ENCODE measurements around the gene PACC1.

Gene PACC1

DNA sequence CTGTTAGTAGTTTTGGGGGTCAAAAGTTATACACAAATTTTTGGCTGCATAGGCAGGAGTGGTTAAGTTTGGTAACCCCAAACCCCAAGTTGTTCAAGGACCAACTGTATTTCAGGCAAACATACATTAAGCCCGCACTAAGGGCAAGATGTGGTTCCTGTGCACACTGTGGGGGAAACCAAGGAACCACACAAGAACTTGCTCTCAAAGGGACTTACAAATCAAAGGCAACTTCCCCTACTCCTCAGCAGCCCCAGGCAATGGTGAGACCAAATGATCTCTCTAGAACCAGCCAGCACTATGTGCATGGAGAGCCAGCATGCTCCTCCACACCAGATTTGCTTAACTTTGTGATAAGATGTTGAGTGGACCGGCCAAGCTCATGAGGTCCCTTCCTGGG, 35.3 kb downstream of the PACC1 start:
- DNase-seq = no peak
- no peak overlapping the region for H3K4me3 ChIP-seq (ENCODE audit: low read depth, low read length)
- H3K27ac ChIP-seq = no peak overlapping the region
- peaks cover 15% of the 10 kb centered on the region for H3K36me3 ChIP-seq (replicated peaks)
- in situ Hi-C loops (cut with HindIII; ENCODE audit: low pct_ligation_motif_present, low sequenced_read_pairs) = no loop called here
- TF ChIP-seq, protein P1, sequence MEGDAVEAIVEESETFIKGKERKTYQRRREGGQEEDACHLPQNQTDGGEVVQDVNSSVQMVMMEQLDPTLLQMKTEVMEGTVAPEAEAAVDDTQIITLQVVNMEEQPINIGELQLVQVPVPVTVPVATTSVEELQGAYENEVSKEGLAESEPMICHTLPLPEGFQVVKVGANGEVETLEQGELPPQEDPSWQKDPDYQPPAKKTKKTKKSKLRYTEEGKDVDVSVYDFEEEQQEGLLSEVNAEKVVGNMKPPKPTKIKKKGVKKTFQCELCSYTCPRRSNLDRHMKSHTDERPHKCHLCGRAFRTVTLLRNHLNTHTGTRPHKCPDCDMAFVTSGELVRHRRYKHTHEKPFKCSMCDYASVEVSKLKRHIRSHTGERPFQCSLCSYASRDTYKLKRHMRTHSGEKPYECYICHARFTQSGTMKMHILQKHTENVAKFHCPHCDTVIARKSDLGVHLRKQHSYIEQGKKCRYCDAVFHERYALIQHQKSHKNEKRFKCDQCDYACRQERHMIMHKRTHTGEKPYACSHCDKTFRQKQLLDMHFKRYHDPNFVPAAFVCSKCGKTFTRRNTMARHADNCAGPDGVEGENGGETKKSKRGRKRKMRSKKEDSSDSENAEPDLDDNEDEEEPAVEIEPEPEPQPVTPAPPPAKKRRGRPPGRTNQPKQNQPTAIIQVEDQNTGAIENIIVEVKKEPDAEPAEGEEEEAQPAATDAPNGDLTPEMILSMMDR (IDR thresholded peaks at IDR 0.05; ENCODE audit: low read depth, low read length, missing control alignments) = no peak
- H3K27me3 ChIP-seq (replicated peaks) = no peaks in the 10 kb centered on the region

DNA sequence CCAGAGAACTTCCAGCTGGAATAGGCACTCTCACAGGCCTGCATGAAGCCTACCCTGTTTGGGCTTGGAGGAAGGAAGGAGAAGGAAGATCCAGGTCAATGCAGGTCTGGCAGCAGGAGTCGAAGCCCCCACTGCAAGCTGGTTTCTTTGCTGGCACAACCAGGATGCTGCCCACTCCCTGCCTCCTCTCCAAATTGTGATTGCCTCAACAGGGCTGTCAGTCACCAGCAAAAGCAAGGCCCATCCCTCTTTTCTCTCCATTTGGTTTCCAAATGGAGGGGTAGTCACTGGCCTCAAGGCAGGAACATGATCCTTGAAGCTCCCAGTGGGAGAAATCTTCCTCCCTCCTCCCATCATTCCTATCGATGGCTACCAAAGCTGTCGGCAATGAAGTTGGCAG, 37.0 kb downstream of the PACC1 start:
- Histone ChIP-seq H3K27me3 (replicated peaks) (no peaks in the 10 kb centered on the region), H3K27ac (no peak overlapping the region), H3K4me3 (ENCODE audit: low read depth, low read length) (no peak overlapping the region), H3K36me3 (replicated peaks) (peaks cover 10% of the 10 kb centered on the region)
- TF ChIP-seq, protein P1 (IDR thresholded peaks at IDR 0.05; ENCODE audit: low read depth, low read length, missing control alignments) = no peak
- in situ Hi-C loops (cut with HindIII; ENCODE audit: low pct_ligation_motif_present, low sequenced_read_pairs) = no loop called here
- DNase-seq = no peak

DNA sequence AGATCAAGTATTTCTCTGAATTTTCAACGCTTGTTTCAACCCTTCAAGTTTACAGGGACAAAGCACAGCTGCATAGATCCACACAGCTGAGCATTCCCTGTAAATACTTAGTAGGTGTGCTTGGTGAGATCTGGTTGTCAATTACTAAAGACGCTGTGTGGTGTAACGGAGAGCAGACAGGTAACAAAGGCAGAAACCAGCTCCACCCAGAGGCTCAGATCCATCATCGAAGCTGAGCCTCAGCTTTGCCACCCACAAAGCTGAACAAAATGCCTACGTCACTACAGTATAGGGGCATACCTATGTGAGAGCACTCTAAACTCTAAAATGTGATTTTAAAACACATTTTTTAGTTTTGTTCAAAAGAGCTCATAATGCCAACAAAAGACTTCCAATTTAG, 38.7 kb downstream of the PACC1 start:
- peaks cover 10% of the 10 kb centered on the region for H3K36me3 ChIP-seq (replicated peaks)
- TF ChIP-seq, protein P1 (IDR thresholded peaks at IDR 0.05; ENCODE audit: low read depth, low read length, missing control alignments) = no peak
- H3K27ac ChIP-seq = no peak overlapping the region
- H3K27me3 ChIP-seq (replicated peaks) = no peaks in the 10 kb centered on the region
- no peak for DNase-seq
- no peak overlapping the region for H3K4me3 ChIP-seq (ENCODE audit: low read depth, low read length)
- in situ Hi-C loops (cut with HindIII; ENCODE audit: low pct_ligation_motif_present, low sequenced_read_pairs) = no loop called here

DNA sequence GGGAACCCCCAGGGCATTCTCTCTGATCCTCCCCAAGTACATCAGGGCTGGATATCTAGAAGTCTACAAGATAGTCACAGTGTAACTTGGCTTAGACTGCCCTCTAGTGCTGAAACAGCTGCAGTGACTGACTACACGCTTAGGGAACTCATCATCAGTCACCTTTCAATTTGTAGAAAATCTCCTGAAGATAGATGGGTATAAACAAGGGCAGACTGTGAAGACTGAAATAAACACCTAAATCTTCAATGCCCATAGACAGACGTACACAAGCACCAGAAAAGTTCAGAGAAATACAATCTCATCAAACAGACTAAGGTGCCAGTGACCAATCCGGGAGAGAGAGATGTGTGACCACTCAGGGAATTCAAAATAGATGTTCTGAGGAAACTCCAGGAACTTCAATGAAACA, 46.6 kb downstream of the PACC1 start:
- Histone ChIP-seq H3K36me3 (replicated peaks) (no peaks in the 10 kb centered on the region), H3K27me3 (replicated peaks) (no peaks in the 10 kb centered on the region), H3K4me3 (ENCODE audit: low read depth, low read length) (no peak overlapping the region), H3K27ac (no peak overlapping the region)
- in situ Hi-C loops (cut with HindIII; ENCODE audit: low pct_ligation_motif_present, low sequenced_read_pairs) = no loop called here
- peak; percentile 76 for DNase-seq
- TF ChIP-seq, protein P1 (IDR thresholded peaks at IDR 0.05; ENCODE audit: low read depth, low read length, missing control alignments) = peak; percentile 92

DNA sequence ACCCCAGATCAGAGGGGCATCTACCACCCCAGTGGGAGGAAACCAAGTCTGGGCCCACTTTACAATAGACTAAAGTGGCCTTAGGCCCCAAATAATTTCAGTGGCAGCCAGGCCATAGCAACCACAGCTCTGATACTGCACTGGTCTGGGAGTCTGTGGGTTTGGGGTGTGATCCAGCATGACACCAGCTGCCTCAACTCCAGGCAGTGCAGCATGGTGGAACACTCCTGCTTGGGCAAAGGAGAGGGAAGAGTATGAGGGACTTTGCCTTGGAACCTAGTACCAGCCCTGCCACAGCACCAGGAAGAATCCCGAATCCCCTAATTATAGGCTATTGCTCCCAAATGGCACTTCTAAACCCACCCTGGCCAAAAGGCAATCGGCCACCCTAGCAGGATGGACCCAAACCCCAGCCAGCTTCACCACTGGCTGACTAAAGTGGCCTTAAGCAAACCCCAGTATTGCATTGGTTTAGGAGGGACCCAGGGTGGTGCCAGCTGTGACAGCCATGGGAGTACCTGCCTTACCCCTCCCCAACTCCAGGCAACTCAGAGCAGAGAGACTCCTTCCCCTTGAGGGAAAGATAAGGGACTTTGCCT, 47.1 kb downstream of the PACC1 start:
- TF ChIP-seq, protein P1 (IDR thresholded peaks at IDR 0.05; ENCODE audit: low read depth, low read length, missing control alignments) = no peak
- no peaks in the 10 kb centered on the region for H3K36me3 ChIP-seq (replicated peaks)
- no peaks in the 10 kb centered on the region for H3K27me3 ChIP-seq (replicated peaks)
- no peak overlapping the region for H3K27ac ChIP-seq
- DNase-seq = no peak
- in situ Hi-C loops (cut with HindIII; ENCODE audit: low pct_ligation_motif_present, low sequenced_read_pairs) = no loop called here
- no peak overlapping the region for H3K4me3 ChIP-seq (ENCODE audit: low read depth, low read length)

DNA sequence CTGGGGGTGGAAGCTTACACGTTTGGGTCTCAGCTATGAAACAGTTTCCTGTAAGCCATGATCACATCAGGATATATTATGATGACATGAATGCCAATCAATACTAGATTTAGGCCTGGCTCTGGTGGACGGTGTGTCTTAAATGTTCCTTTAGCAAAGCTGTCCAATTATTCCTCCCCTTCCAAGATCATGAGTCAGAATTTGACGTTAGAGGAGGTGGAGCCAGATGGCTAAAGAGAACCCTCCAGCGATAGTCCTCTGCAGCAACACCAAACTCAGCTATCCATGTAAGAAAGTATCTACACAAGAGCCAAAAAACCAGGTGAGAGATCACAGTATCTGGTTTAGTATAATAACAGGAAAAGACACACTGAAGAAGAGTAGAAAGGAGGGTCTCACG, 47.8 kb downstream of the PACC1 start:
- Histone ChIP-seq H3K4me3 (ENCODE audit: low read depth, low read length) (no peak overlapping the region), H3K36me3 (replicated peaks) (no peaks in the 10 kb centered on the region), H3K27me3 (replicated peaks) (no peaks in the 10 kb centered on the region), H3K27ac (no peak overlapping the region)
- in situ Hi-C loops (cut with HindIII; ENCODE audit: low pct_ligation_motif_present, low sequenced_read_pairs) = no loop called here
- TF ChIP-seq, protein P1 (IDR thresholded peaks at IDR 0.05; ENCODE audit: low read depth, low read length, missing control alignments) = no peak
- DNase-seq = peak; percentile 35

Measured in brain microvascular endothelial cell (primary cell).